ENCODE data around the gene SPATA24.

Gene SPATA24

GRCh38 chr5:139417214-139417613, 13.3 kb upstream of the SPATA24 start:
- TF ChIP-seq ZFP3 (CRISPR knock-in tag; IDR thresholded peaks at IDR 0.05) (no peak), PPARA (CRISPR knock-in tag; IDR thresholded peaks at IDR 0.05; ENCODE audit: borderline replicate concordance) (no peak), ZNF70 (CRISPR knock-in tag; IDR thresholded peaks at IDR 0.05) (no peak), ZC3H10 (CRISPR knock-in tag; IDR thresholded peaks at IDR 0.05) (no peak), TSHZ2 (CRISPR knock-in tag; IDR thresholded peaks at IDR 0.05) (no peak), GLIS3 (CRISPR knock-in tag; IDR thresholded peaks at IDR 0.05) (no peak), ZNF565 (CRISPR knock-in tag; conservative IDR thresholded peaks at IDR 0.05; ENCODE audit: low read depth) (no peak), ZFP30 (CRISPR knock-in tag; IDR thresholded peaks at IDR 0.05) (no peak), ZNF8 (CRISPR knock-in tag; IDR thresholded peaks at IDR 0.05) (no peak), OSR1 (CRISPR knock-in tag; IDR thresholded peaks at IDR 0.05) (no peak), RARB (CRISPR knock-in tag; IDR thresholded peaks at IDR 0.05) (no peak), CREB5 (CRISPR knock-in tag; IDR thresholded peaks at IDR 0.05; ENCODE audit: low read depth) (no peak), ESRRG (CRISPR knock-in tag; IDR thresholded peaks at IDR 0.05) (no peak)

GRCh38 chr5:139416651-139417050, 12.8 kb upstream of the SPATA24 start:
- no peak for ATAC-seq
- TF ChIP-seq ZFP3 (CRISPR knock-in tag; IDR thresholded peaks at IDR 0.05) (no peak), PATZ1 (CRISPR knock-in tag; IDR thresholded peaks at IDR 0.05; ENCODE audit: borderline replicate concordance) (no peak), CREB5 (CRISPR knock-in tag; IDR thresholded peaks at IDR 0.05; ENCODE audit: low read depth) (no peak), ZC3H10 (CRISPR knock-in tag; IDR thresholded peaks at IDR 0.05) (no peak), SNAI2 (CRISPR knock-in tag; IDR thresholded peaks at IDR 0.05) (no peak), ARNTL (CRISPR knock-in tag; IDR thresholded peaks at IDR 0.05; ENCODE audit: borderline replicate concordance, low read depth) (no peak), TCF4 (CRISPR knock-in tag; IDR thresholded peaks at IDR 0.05; ENCODE audit: borderline replicate concordance) (no peak)

More at GRCh38 chr5:139417214-139417613, 13.3 kb upstream of the SPATA24 start:
- no peak for ATAC-seq

- no peak for ATAC-seq
- TF ChIP-seq PPARA (CRISPR knock-in tag; IDR thresholded peaks at IDR 0.05; ENCODE audit: borderline replicate concordance) (no peak), SNAI2 (CRISPR knock-in tag; IDR thresholded peaks at IDR 0.05) (no peak), PATZ1 (CRISPR knock-in tag; IDR thresholded peaks at IDR 0.05; ENCODE audit: borderline replicate concordance) (no peak), CREB5 (CRISPR knock-in tag; IDR thresholded peaks at IDR 0.05; ENCODE audit: low read depth) (no peak), ZNF8 (CRISPR knock-in tag; IDR thresholded peaks at IDR 0.05) (no peak), CSDC2 (CRISPR knock-in tag; IDR thresholded peaks at IDR 0.05) (no peak), BACH2 (CRISPR knock-in tag; IDR thresholded peaks at IDR 0.05; ENCODE audit: borderline replicate concordance) (no peak), ZFP3 (CRISPR knock-in tag; IDR thresholded peaks at IDR 0.05) (no peak), TCF4 (CRISPR knock-in tag; IDR thresholded peaks at IDR 0.05; ENCODE audit: borderline replicate concordance) (no peak), OSR1 (CRISPR knock-in tag; IDR thresholded peaks at IDR 0.05) (no peak), RARB (CRISPR knock-in tag; IDR thresholded peaks at IDR 0.05) (no peak), TSHZ2 (CRISPR knock-in tag; IDR thresholded peaks at IDR 0.05) (no peak), ZFP30 (CRISPR knock-in tag; IDR thresholded peaks at IDR 0.05) (no peak), ZC3H10 (CRISPR knock-in tag; IDR thresholded peaks at IDR 0.05) (no peak), ISL1 (CRISPR knock-in tag; IDR thresholded peaks at IDR 0.05) (no peak), POU6F1 (CRISPR knock-in tag; IDR thresholded peaks at IDR 0.05; ENCODE audit: borderline replicate concordance, low read depth) (no peak), ZNF70 (CRISPR knock-in tag; IDR thresholded peaks at IDR 0.05) (no peak), ESRRG (CRISPR knock-in tag; IDR thresholded peaks at IDR 0.05) (no peak), ZNF565 (CRISPR knock-in tag; conservative IDR thresholded peaks at IDR 0.05; ENCODE audit: low read depth) (no peak)
Measured at GRCh38 chr5:139415869-139416268, 12.0 kb upstream of the SPATA24 start.

All from SK-N-SH treated with all-trans-retinoic acid at 6 μM for 48 hours (cell line).